Stimulated activated naive CD8-positive, alpha-beta T cell treated with anti-CD3 and anti-CD28 coated beads, Interleukin-15, Interleukin-2, amounts not matched to agents 100 ng/mL and 50 ng/mL, for 24 hours (primary cell): Measurements from ENCODE around the gene MAPK9.
A peak's percentile ranks its signal among the peaks of the same experiment; 100 is the strongest.

Experiments
- H3K27ac Mint-ChIP-seq: one replicate; pipeline ENCODE4 v1.8.0; 2021; ENCODE audit warnings: mild to moderate bottlenecking, mixed read lengths
- H3K27me3 Mint-ChIP-seq: one replicate; pipeline ENCODE4 v1.8.0; 2021; ENCODE audit warnings: mixed read lengths
- H3K36me3 Mint-ChIP-seq: one replicate; pipeline ENCODE4 v1.8.0; 2021; ENCODE audit warnings: low read depth, mixed read lengths
- H3K4me1 Mint-ChIP-seq: one replicate; pipeline ENCODE4 v1.8.0; 2021; ENCODE audit warnings: low read depth, mixed read lengths
- H3K4me3 Mint-ChIP-seq: one replicate; pipeline ENCODE4 v1.8.0; 2021; ENCODE audit warnings: mild to moderate bottlenecking, mixed read lengths
- H3K9me3 Mint-ChIP-seq: one replicate; pipeline ENCODE4 v1.8.0; 2021; ENCODE audit warnings: mixed read lengths

The MAPK9 gene

DNA sequence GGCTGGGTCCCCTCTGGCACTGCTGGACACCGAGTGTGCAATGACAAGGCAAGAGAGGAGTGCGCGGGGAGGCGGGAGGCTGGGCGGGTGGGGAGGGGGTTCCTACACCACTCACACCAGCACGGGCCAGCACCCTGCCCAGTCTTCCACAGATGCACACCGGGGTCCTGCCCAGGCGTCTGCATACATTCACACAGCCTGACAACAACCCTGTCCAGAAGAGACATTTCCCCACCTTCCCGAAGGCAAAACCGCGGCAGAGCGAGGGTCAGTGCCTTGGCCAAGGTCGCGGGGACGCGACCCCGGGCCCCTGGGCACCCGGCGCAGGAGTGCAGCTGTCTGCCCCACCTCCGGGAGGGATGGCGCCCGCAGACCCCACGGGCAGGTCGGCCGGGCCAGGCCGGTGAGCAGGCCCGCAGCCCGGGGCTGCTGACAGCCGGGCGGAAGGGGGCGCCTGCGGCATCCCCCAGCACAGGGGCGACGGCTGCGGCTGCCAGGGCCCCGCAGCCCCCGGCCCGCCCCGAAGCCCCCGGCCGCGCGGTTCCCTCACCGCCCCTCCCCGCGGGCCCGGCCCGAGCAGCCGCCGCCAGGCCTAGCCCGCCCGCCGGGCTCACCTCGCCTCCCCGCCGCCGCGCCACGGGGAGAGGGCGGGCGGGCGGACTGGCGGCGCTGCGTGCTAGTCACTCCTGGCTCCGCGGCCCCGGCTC is 496 bp downstream of the MAPK9 start:
- Mint-ChIP-seq H3K27me3 (no peaks in the 10 kb centered on the region), H3K27ac (peak overlapping the region; percentile 63), H3K4me1 (peaks cover 30% of the 10 kb centered on the region), H3K36me3 (peaks cover 18% of the 10 kb centered on the region), H3K4me3 (peak overlapping the region; percentile 93), H3K9me3 (no peaks in the 10 kb centered on the region)

GRCh38 chr5:180290568-180291233 is 1.2 kb downstream of the MAPK9 start:
- Mint-ChIP-seq H3K27me3 (no peaks in the 10 kb centered on the region), H3K9me3 (no peaks in the 10 kb centered on the region), H3K4me3 (peak overlapping the region; percentile 88), H3K36me3 (peaks cover 20% of the 10 kb centered on the region), H3K27ac (peak overlapping the region; percentile 63), H3K4me1 (peaks cover 30% of the 10 kb centered on the region)

- H3K4me1 Mint-ChIP-seq, result peaks cover 34% of the 10 kb centered on the region
- H3K27me3 Mint-ChIP-seq, result no peaks in the 10 kb centered on the region
- H3K9me3 Mint-ChIP-seq, result no peaks in the 10 kb centered on the region
- H3K27ac Mint-ChIP-seq, result no peak overlapping the region
- H3K36me3 Mint-ChIP-seq, result peaks cover 25% of the 10 kb centered on the region
- no peak overlapping the region for H3K4me3 Mint-ChIP-seq
Measured at GRCh38 chr5:180289966-180290365, 1.9 kb downstream of the MAPK9 start.

- H3K36me3 Mint-ChIP-seq, result peaks cover 30% of the 10 kb centered on the region
- no peaks in the 10 kb centered on the region for H3K27me3 Mint-ChIP-seq
- H3K4me3 Mint-ChIP-seq, result no peak overlapping the region
- no peak overlapping the region for H3K27ac Mint-ChIP-seq
- peaks cover 35% of the 10 kb centered on the region for H3K4me1 Mint-ChIP-seq
- H3K9me3 Mint-ChIP-seq, result no peaks in the 10 kb centered on the region
Measured at GRCh38 chr5:180289433-180289832, 2.5 kb downstream of the MAPK9 start.

DNA sequence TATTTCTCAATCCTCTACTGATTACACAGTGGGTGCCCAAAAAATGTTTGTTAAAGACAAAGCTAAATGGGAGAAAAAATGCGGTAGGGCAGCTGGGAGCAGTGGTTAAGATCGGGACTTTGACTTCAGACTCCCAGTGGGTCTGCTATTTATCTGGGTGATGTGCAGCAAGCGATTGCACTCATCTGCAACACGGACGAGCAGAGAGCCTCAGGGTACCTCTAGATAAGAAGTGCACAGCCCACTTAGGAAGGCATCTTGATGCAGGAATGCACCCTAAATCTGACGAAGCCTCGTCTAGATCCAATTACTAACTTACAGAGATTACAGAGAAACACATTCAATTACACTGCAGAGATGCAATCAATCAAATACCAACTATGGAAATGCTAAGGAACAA is 4.0 kb downstream of the MAPK9 start:
- no peak overlapping the region for H3K4me3 Mint-ChIP-seq
- H3K4me1 Mint-ChIP-seq, result peaks cover 21% of the 10 kb centered on the region
- H3K27me3 Mint-ChIP-seq, result no peaks in the 10 kb centered on the region
- H3K36me3 Mint-ChIP-seq, result peaks cover 39% of the 10 kb centered on the region
- no peak overlapping the region for H3K27ac Mint-ChIP-seq
- no peaks in the 10 kb centered on the region for H3K9me3 Mint-ChIP-seq

DNA sequence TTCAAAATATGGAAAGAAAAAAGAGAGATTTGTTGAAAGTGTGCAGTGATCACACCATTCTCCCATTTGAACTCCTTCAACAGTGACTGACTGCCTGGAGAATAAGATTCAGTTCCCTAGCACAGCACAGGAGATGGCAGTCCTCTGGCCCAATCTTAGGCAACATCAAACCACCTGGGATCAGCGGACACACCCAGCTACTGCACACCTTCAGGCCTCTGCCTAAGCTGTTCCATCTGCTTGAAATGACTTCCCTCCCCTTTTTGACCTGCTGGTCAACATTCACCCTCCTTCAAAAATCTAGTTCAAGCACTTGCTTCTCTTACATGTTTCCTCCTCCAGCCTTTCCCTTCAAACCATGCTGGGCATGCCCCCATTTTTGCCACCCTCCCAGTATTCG is 4.5 kb downstream of the MAPK9 start:
- no peaks in the 10 kb centered on the region for H3K27me3 Mint-ChIP-seq
- peaks cover 17% of the 10 kb centered on the region for H3K4me1 Mint-ChIP-seq
- H3K27ac Mint-ChIP-seq, result no peak overlapping the region
- peaks cover 43% of the 10 kb centered on the region for H3K36me3 Mint-ChIP-seq
- no peaks in the 10 kb centered on the region for H3K9me3 Mint-ChIP-seq
- no peak overlapping the region for H3K4me3 Mint-ChIP-seq

DNA sequence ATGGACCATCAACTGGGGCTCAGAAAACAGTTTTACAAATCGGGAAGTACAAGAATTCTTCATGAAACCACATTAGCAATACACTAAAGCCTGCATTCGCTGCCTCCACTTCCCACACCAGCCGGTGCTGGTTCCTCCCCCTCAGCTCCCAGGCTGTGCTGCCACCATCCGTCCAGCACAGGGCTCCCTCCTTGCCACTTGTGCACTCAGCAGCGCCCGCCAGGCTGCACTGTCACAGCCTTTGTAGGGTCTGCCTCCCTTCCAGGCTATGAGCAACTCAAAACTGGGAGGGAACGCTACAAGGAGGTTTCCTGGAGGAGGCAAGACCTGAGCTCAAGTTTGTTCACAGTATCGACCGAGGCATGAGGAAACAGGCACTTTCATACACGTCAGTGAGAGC is 7.7 kb downstream of the MAPK9 start:
- H3K36me3 Mint-ChIP-seq, result peaks cover 73% of the 10 kb centered on the region
- peaks cover 4% of the 10 kb centered on the region for H3K4me1 Mint-ChIP-seq
- no peak overlapping the region for H3K4me3 Mint-ChIP-seq
- H3K27me3 Mint-ChIP-seq, result no peaks in the 10 kb centered on the region
- H3K27ac Mint-ChIP-seq, result no peak overlapping the region
- H3K9me3 Mint-ChIP-seq, result peaks cover 7% of the 10 kb centered on the region

DNA sequence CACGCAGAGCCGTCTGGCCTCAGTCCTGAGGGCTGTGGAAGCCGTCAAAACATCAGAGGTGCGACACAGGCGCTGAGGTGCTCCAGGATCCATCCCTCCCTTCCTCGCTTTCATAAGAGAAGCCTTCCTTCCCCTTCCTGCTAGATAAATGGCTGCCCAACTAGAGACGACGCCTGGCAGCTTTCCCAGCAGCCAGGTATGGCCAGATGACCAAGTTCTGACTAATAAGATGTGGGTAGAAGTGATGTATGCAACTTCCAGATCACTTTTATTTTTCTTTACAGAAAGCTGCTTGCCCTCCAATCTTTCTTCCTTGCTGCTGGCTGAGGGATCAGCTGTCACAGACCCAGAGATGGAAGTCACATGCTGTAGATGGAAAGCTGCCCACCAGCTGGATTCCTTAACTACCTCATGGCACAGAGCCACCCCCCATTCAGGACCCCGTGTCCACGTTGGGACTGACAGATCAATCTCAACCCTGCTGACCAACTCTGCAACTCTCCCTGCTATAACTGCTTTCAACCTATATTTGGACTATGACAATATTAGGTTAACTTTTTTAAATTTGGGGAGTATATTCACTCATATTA is 8.8 kb downstream of the MAPK9 start:
- Mint-ChIP-seq H3K4me3 (no peak overlapping the region), H3K36me3 (peaks cover 82% of the 10 kb centered on the region)

GRCh38 chr5:180282281-180282680 is 9.6 kb downstream of the MAPK9 start:
- Mint-ChIP-seq H3K4me3 (no peak overlapping the region), H3K27ac (no peak overlapping the region), H3K4me1 (peaks cover 4% of the 10 kb centered on the region)

More for the DNA sequence above, 8.8 kb downstream of the MAPK9 start:
- H3K4me1 Mint-ChIP-seq, result peaks cover 4% of the 10 kb centered on the region
- no peaks in the 10 kb centered on the region for H3K27me3 Mint-ChIP-seq
- H3K27ac Mint-ChIP-seq, result no peak overlapping the region
- peaks cover 8% of the 10 kb centered on the region for H3K9me3 Mint-ChIP-seq

GRCh38 chr5:180281706-180282105 is 10.2 kb downstream of the MAPK9 start:
- Mint-ChIP-seq H3K27ac (no peak overlapping the region), H3K4me1 (peaks cover 4% of the 10 kb centered on the region)

More at GRCh38 chr5:180282281-180282680, 9.6 kb downstream of the MAPK9 start:
- Mint-ChIP-seq H3K27me3 (no peaks in the 10 kb centered on the region), H3K36me3 (peaks cover 85% of the 10 kb centered on the region), H3K9me3 (peaks cover 9% of the 10 kb centered on the region)

DNA sequence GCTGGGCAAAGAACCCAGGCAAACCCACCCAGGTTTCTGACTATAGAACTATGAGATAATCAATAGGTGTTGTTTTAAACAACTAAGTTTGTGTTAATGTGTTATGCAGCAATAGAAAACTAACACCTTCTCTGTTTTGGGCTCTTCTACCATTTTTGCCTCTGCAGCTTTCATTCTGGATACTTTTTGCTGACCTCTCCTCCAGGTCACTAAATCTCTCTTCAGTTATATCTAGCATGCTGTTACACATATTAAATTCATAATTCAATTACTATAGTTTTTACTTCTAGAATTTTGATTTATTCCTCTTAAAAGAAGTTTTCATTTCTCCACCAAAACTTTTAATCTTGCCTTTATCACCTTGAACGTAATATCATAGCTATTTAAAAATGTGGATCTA is 17.2 kb downstream of the MAPK9 start:
- H3K4me1 Mint-ChIP-seq, result no peaks in the 10 kb centered on the region
- no peaks in the 10 kb centered on the region for H3K27me3 Mint-ChIP-seq
- no peak overlapping the region for H3K4me3 Mint-ChIP-seq
- no peak overlapping the region for H3K27ac Mint-ChIP-seq
- H3K9me3 Mint-ChIP-seq, result peaks cover 49% of the 10 kb centered on the region
- peaks cover 79% of the 10 kb centered on the region for H3K36me3 Mint-ChIP-seq

More at GRCh38 chr5:180281706-180282105, 10.2 kb downstream of the MAPK9 start:
- Mint-ChIP-seq H3K4me3 (no peak overlapping the region), H3K36me3 (peaks cover 86% of the 10 kb centered on the region), H3K27me3 (no peaks in the 10 kb centered on the region), H3K9me3 (peaks cover 14% of the 10 kb centered on the region)

GRCh38 chr5:180271221-180271620 is 20.7 kb downstream of the MAPK9 start:
- no peak overlapping the region for H3K4me3 Mint-ChIP-seq
- H3K4me1 Mint-ChIP-seq, result no peaks in the 10 kb centered on the region
- no peaks in the 10 kb centered on the region for H3K27me3 Mint-ChIP-seq
- peaks cover 37% of the 10 kb centered on the region for H3K9me3 Mint-ChIP-seq
- H3K27ac Mint-ChIP-seq, result no peak overlapping the region
- H3K36me3 Mint-ChIP-seq, result peaks cover 80% of the 10 kb centered on the region

DNA sequence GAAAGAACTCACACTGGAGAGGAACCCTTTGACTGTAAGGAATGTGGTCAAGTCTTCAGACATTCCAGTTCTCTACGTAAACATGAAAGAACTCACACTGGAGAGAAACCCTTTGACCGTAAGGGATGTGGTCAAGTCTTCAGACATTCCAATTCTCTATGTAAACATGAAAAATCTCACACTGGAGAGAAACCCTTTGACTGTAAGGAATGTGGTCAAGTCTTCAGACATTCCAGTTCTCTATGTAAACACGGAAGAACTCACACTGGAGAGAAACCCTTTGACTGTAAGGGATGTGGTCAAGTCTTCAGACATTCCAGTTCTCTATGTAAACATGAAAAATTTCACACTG is 32.6 kb downstream of the MAPK9 start:
- Mint-ChIP-seq H3K9me3 (peaks cover 67% of the 10 kb centered on the region), H3K36me3 (peaks cover 99% of the 10 kb centered on the region), H3K4me3 (no peak overlapping the region), H3K4me1 (no peaks in the 10 kb centered on the region), H3K27me3 (no peaks in the 10 kb centered on the region), H3K27ac (no peak overlapping the region)

GRCh38 chr5:180253036-180253824 is 38.7 kb downstream of the MAPK9 start:
- H3K4me1 Mint-ChIP-seq, result no peaks in the 10 kb centered on the region
- H3K27me3 Mint-ChIP-seq, result no peaks in the 10 kb centered on the region
- H3K27ac Mint-ChIP-seq, result no peak overlapping the region
- H3K4me3 Mint-ChIP-seq, result no peak overlapping the region
- H3K36me3 Mint-ChIP-seq, result peaks cover 97% of the 10 kb centered on the region
- H3K9me3 Mint-ChIP-seq, result peaks cover 48% of the 10 kb centered on the region

DNA sequence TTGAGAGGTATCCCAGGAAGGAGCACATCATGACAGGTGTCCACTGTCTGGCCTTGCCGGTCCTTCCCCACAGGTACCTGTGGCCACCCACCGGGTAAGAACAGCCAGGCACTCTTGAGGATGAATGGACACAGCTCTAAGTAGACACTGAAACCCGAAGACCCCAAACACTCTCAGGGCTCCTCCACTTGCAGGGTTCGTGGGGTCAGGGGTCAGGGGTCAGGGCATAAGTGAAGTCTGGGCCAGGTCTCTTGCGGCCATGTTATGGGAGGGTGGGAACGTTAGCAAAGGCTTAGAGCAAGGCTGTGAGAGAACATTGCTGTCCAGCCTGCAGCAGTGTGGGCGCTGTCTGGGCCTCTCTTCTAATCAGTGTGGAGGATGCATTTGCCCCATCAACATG is 40.0 kb downstream of the MAPK9 start:
- Mint-ChIP-seq H3K27me3 (no peaks in the 10 kb centered on the region), H3K36me3 (peaks cover 97% of the 10 kb centered on the region), H3K4me3 (no peak overlapping the region), H3K4me1 (no peaks in the 10 kb centered on the region), H3K9me3 (peaks cover 48% of the 10 kb centered on the region), H3K27ac (no peak overlapping the region)
